HUES64 (cell line): ENCODE data around the gene SIX3.
A peak's percentile ranks its signal among the peaks of the same experiment; 100 is the strongest.

ENCODE experiments used
- H3K27ac ChIP-seq: 2 replicates; pipeline ENCODE4 v1.7.0; 2013; ENCODE audit warnings: low read depth, low read length, inconsistent platforms
- H3K27me3 ChIP-seq: 2 replicates; pipeline ENCODE4 v1.6.1; 2013; ENCODE audit warnings: mild to moderate bottlenecking, low read length; ENCODE audit not compliant: insufficient read depth
- H3K36me3 ChIP-seq: 2 replicates; pipeline ENCODE4 v1.6.1; 2013; ENCODE audit warnings: mild to moderate bottlenecking, low read length; ENCODE audit not compliant: insufficient read depth
- H3K4me1 ChIP-seq: 2 replicates; pipeline ENCODE4 v1.6.1; 2013; ENCODE audit warnings: mild to moderate bottlenecking, low read length, moderate library complexity; ENCODE audit not compliant: insufficient read depth
- H3K4me3 ChIP-seq: 2 replicates; pipeline ENCODE4 v1.5.1; 2013; ENCODE audit warnings: mild to moderate bottlenecking, low read length, moderate library complexity
- H3K9ac ChIP-seq: 2 replicates; pipeline ENCODE4 v1.6.1; 2013; ENCODE audit warnings: mild to moderate bottlenecking, low read depth, low read length
- H3K9me3 ChIP-seq: 2 replicates; pipeline ENCODE4 v1.6.1; 2013; ENCODE audit warnings: low read depth, low read length; ENCODE audit not compliant: insufficient read depth
- WGBS: fragments of 150-250, 120-280 bp; methylation state at CpG from one replicate; pipeline ENCODE4 v1.1.7; 2013; ENCODE audit warnings: missing lambda C conversion rate; 5-methylcytosine and 5-hydroxymethylcytosine counted together

Gene SIX3

GRCh38 chr2:44964752-44965236 is 23.3 kb downstream of the SIX3 start:
- Histone ChIP-seq H3K27me3 (0 out of 2 replicates have a peak, but pooled peaks cover 10% of the 10 kb centered on the region), H3K4me3 (no peak overlapping the region), H3K36me3 (no peaks in the 10 kb centered on the region), H3K9me3 (no peaks in the 10 kb centered on the region), H3K9ac (no peak overlapping the region), H3K27ac (no peak overlapping the region), H3K4me1 (no peaks in the 10 kb centered on the region; the same call in 1 of the 2 replicates)
- WGBS: 17% methylated on average over 16 of the region's 16 CpGs

GRCh38 chr2:44965684-44966083 is 24.2 kb downstream of the SIX3 start:
- H3K36me3 ChIP-seq: no peaks in the 10 kb centered on the region
- no peaks in the 10 kb centered on the region for H3K9me3 ChIP-seq
- 0 out of 2 replicates have a peak, but pooled peaks cover 10% of the 10 kb centered on the region for H3K27me3 ChIP-seq
- H3K4me1 ChIP-seq: no peaks in the 10 kb centered on the region; the same call in 1 of the 2 replicates
- H3K9ac ChIP-seq: no peak overlapping the region
- WGBS: no CpG with 5 or more reads among the region's 2 CpGs
- no peak overlapping the region for H3K27ac ChIP-seq
- no peak overlapping the region for H3K4me3 ChIP-seq

GRCh38 chr2:44967056-44967455 is 25.6 kb downstream of the SIX3 start:
- H3K9me3 ChIP-seq: no peaks in the 10 kb centered on the region
- H3K36me3 ChIP-seq: no peaks in the 10 kb centered on the region
- WGBS: 91% methylated on average over 3 of the region's 6 CpGs
- H3K27ac ChIP-seq: no peak overlapping the region
- H3K9ac ChIP-seq: no peak overlapping the region
- no peaks in the 10 kb centered on the region; the same call in 1 of the 2 replicates for H3K4me1 ChIP-seq
- H3K27me3 ChIP-seq: 0 out of 2 replicates have a peak, but pooled peaks cover 10% of the 10 kb centered on the region
- H3K4me3 ChIP-seq: no peak overlapping the region

GRCh38 chr2:44967727-44968432 is 26.4 kb downstream of the SIX3 start:
- Histone ChIP-seq H3K36me3 (no peaks in the 10 kb centered on the region), H3K4me3 (no peak overlapping the region), H3K9me3 (no peaks in the 10 kb centered on the region), H3K27me3 (0 out of 2 replicates have a peak, but pooled peaks cover 10% of the 10 kb centered on the region), H3K9ac (no peak overlapping the region), H3K4me1 (peaks cover 5% of the 10 kb centered on the region), H3K27ac (no peak overlapping the region)
- WGBS: 94% methylated on average over 5 of the region's 5 CpGs

- Histone ChIP-seq H3K36me3 (no peaks in the 10 kb centered on the region), H3K9me3 (no peaks in the 10 kb centered on the region), H3K9ac (no peak overlapping the region), H3K4me1 (peaks cover 13% of the 10 kb centered on the region), H3K4me3 (no peak overlapping the region), H3K27me3 (0 out of 2 replicates have a peak, but pooled peaks cover 10% of the 10 kb centered on the region), H3K27ac (no peak overlapping the region)
- 94% methylated on average over 4 of the region's 4 CpGs for WGBS
Observed at GRCh38 chr2:44969936-44970335, 28.4 kb downstream of the SIX3 start.

- Histone ChIP-seq H3K9ac (no peak overlapping the region), H3K27me3 (0 out of 2 replicates have a peak, but pooled peaks cover 5% of the 10 kb centered on the region), H3K9me3 (no peaks in the 10 kb centered on the region), H3K4me1 (peaks cover 19% of the 10 kb centered on the region), H3K27ac (no peak overlapping the region), H3K36me3 (no peaks in the 10 kb centered on the region), H3K4me3 (no peak overlapping the region)
- 89% methylated on average over 15 of the region's 15 CpGs for WGBS
Observed at GRCh38 chr2:44970846-44971450, 29.4 kb downstream of the SIX3 start.

GRCh38 chr2:44972771-44973535 is 31.5 kb downstream of the SIX3 start:
- Histone ChIP-seq H3K27ac (peak overlapping the region; percentile 16; the same call in 1 of the 2 replicates), H3K27me3 (no peaks in the 10 kb centered on the region), H3K9ac (no peak overlapping the region), H3K4me3 (peak overlapping the region; percentile 16; the same call in 1 of the 2 replicates), H3K9me3 (no peaks in the 10 kb centered on the region), H3K4me1 (peaks cover 23% of the 10 kb centered on the region), H3K36me3 (no peaks in the 10 kb centered on the region)
- WGBS: 23% methylated on average over 11 of the region's 11 CpGs

GRCh38 chr2:44974064-44974715 is 32.7 kb downstream of the SIX3 start:
- Histone ChIP-seq H3K36me3 (no peaks in the 10 kb centered on the region), H3K4me3 (no peak overlapping the region), H3K9ac (no peak overlapping the region), H3K27ac (no peak overlapping the region), H3K4me1 (peaks cover 23% of the 10 kb centered on the region), H3K9me3 (no peaks in the 10 kb centered on the region), H3K27me3 (no peaks in the 10 kb centered on the region)
- WGBS: 56% methylated on average over 5 of the region's 6 CpGs

GRCh38 chr2:44975571-44976450 is 34.3 kb downstream of the SIX3 start:
- Histone ChIP-seq H3K27ac (no peak overlapping the region), H3K36me3 (no peaks in the 10 kb centered on the region), H3K4me1 (peaks cover 31% of the 10 kb centered on the region), H3K9me3 (no peaks in the 10 kb centered on the region), H3K9ac (no peak overlapping the region), H3K4me3 (peak overlapping the region; percentile 36), H3K27me3 (no peaks in the 10 kb centered on the region)
- 46% methylated on average over 19 of the region's 24 CpGs for WGBS

- no peak overlapping the region for H3K27ac ChIP-seq
- no peak overlapping the region for H3K4me3 ChIP-seq
- 88% methylated on average over 11 of the region's 11 CpGs for WGBS
- H3K27me3 ChIP-seq: no peaks in the 10 kb centered on the region
- H3K4me1 ChIP-seq: peaks cover 20% of the 10 kb centered on the region; the same call in 1 of the 2 replicates
- no peaks in the 10 kb centered on the region for H3K9me3 ChIP-seq
- H3K9ac ChIP-seq: no peak overlapping the region
- H3K36me3 ChIP-seq: no peaks in the 10 kb centered on the region
Observed at GRCh38 chr2:44979581-44979980, 38.1 kb downstream of the SIX3 start.
